Vagina (tissue), 2 donors: Measurements from ENCODE around the gene UNC13B.
"Not testable (repeated sequence)": the region's sequence is repeated elsewhere in the genome, so short reads cannot be mapped to it uniquely, and the experiment has no call there.

ENCODE experiments used
- POLR2A ChIP-seq, 2 donors: fragments of 450-650 bp; IDR thresholded peaks; one replicate each; pipeline ENCODE4 v1.6.1; 2017; ENCODE audit warnings: antibody characterized with exemption in 2 of 2, mild to moderate bottlenecking in 2 of 2, moderate library complexity in 2 of 2
- TF ChIP-seq, protein P1 (sequence below), 3 experiments: fragments of 450-650 bp in 2 of 3; fragments of 200-600 bp in 1 of 3; sonication (generic) in 1 of 3; IDR thresholded peaks; one replicate each; pipeline ENCODE4 v1.5.1; 2017 to 2019; ENCODE audit warnings: antibody characterized with exemption in 3 of 3, mild to moderate bottlenecking in 2 of 3, moderate library complexity in 2 of 3

DNA sequence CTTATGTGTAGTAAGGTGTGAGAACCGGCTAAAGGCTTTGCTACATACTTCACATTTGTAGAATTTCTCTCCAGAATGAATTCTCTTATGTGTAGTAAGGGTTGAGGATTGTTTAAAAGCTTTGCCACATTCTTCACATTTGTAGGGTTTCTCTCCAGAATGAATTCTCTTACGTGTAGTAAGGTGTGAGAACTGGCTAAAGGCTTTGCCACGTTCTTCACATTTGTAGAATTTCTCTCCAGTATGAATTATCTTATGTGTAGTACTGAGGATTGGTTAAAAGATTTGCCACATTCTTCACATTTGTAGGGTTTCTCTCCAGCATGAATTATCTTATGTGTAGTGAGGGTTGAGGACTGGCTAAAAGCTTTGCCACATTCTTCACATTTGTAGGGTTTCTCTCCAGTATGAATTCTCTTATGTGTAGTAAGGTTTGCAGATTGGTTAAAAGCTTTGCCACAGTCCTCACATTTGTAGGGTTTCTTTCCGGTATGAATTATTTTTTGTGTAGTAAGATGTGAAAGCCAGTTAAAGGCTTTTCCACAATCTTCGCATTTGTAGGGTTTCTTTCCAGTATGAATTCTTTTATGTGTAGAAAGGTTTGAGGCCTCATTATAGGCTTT, 13.8 kb upstream of the UNC13B start:
- TF ChIP-seq, protein P1, sequence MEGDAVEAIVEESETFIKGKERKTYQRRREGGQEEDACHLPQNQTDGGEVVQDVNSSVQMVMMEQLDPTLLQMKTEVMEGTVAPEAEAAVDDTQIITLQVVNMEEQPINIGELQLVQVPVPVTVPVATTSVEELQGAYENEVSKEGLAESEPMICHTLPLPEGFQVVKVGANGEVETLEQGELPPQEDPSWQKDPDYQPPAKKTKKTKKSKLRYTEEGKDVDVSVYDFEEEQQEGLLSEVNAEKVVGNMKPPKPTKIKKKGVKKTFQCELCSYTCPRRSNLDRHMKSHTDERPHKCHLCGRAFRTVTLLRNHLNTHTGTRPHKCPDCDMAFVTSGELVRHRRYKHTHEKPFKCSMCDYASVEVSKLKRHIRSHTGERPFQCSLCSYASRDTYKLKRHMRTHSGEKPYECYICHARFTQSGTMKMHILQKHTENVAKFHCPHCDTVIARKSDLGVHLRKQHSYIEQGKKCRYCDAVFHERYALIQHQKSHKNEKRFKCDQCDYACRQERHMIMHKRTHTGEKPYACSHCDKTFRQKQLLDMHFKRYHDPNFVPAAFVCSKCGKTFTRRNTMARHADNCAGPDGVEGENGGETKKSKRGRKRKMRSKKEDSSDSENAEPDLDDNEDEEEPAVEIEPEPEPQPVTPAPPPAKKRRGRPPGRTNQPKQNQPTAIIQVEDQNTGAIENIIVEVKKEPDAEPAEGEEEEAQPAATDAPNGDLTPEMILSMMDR (IDR thresholded peaks at IDR 0.05), result not testable (repeated sequence)
- not testable (repeated sequence) for TF ChIP-seq POLR2A (IDR thresholded peaks at IDR 0.05)
